ENCODE data around the gene LMO7.
"Not testable (repeated sequence)": the region's sequence is repeated elsewhere in the genome, so short reads cannot be mapped to it uniquely, and the experiment has no call there.

LMO7 gene

DNA sequence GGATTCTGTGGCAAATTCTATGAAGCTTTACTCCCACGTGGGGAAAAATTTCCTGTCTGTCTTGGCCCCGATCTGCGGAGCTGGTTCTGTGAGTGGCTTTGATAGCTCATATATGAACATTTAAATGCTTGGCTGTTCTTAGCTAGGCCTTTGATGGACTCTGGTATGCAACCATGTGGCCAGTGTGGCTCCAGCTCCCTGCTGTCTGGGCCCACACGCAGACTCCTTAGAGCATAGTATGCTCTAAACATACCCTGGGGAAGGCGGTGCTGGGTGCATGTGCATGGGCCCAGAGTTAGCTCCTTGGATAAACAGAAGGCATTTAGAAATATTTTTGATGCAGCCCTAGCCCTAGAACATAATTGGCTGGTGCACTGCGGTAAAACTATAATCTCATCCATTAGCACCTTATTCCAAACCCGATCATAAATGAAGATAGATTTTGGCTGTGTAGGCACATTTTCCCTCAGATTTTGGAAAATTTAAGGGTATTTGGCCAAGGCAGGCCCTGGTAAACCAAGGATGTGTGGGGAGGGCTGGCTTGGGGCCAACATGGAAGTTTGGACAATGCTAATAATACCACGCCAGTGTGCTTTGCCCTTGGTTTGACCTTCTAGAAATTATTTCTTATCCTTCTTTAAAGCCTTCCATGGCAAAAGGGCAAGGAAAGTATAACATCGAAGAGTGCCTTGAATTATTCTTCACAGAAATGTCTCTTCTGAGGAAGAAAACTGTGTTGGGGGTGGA is 153.5 kb downstream of the LMO7 start:
- Histone ChIP-seq H3K27me3 (replicated peaks) (no peaks in the 10 kb centered on the region), H3K27ac (peak overlapping the region; percentile 38), H3K36me3 (replicated peaks) (no peaks in the 10 kb centered on the region), H3K4me3 (ENCODE audit: low read depth, low read length) (no peak overlapping the region)
- in situ Hi-C loops (cut with HindIII; ENCODE audit: low pct_ligation_motif_present, low sequenced_read_pairs), result no loop called here
- peak; percentile 69 for DNase-seq
- TF ChIP-seq, protein P1, sequence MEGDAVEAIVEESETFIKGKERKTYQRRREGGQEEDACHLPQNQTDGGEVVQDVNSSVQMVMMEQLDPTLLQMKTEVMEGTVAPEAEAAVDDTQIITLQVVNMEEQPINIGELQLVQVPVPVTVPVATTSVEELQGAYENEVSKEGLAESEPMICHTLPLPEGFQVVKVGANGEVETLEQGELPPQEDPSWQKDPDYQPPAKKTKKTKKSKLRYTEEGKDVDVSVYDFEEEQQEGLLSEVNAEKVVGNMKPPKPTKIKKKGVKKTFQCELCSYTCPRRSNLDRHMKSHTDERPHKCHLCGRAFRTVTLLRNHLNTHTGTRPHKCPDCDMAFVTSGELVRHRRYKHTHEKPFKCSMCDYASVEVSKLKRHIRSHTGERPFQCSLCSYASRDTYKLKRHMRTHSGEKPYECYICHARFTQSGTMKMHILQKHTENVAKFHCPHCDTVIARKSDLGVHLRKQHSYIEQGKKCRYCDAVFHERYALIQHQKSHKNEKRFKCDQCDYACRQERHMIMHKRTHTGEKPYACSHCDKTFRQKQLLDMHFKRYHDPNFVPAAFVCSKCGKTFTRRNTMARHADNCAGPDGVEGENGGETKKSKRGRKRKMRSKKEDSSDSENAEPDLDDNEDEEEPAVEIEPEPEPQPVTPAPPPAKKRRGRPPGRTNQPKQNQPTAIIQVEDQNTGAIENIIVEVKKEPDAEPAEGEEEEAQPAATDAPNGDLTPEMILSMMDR (IDR thresholded peaks at IDR 0.05; ENCODE audit: low read depth, low read length, missing control alignments), result no peak

DNA sequence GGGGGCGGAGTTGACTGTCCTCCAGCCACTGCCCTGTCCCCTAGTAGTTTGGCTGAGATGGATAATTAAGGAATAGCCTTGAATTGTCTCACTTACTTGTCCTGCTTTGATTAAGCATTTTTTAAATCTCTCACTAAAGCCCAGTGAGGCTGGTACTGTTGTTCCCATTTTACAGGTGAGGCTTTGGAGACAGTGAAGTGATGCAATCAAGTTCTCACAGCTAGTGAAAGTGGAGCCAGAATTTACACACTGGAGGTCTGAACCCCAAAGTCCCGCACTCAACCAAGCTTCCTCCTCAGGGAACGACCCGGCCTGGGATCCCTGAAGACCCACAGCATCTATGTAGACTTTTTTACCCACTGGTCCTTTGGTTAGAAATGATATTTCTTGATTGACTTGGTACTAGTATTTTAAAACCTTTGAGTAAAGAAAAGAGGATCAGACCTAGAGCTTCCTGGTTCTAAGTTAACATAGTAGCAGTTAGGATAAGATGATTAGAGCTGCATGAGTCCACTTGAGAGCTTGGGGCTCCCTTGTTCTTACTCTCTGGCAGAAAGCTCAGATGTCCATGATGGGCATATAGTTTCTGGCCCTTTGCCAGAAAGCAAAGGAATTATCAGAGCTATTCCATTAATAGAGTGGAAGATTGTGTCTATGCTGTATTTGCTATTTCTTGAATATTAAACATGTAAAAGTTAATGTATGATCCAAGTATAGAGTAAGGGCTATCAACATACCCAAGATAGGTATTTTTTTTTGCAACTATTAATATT is 154.3 kb downstream of the LMO7 start:
- H3K4me3 ChIP-seq (ENCODE audit: low read depth, low read length), result no peak overlapping the region
- no peaks in the 10 kb centered on the region for H3K36me3 ChIP-seq (replicated peaks)
- in situ Hi-C loops (cut with HindIII; ENCODE audit: low pct_ligation_motif_present, low sequenced_read_pairs), result no loop called here
- TF ChIP-seq, protein P1 (IDR thresholded peaks at IDR 0.05; ENCODE audit: low read depth, low read length, missing control alignments), result no peak
- H3K27me3 ChIP-seq (replicated peaks), result no peaks in the 10 kb centered on the region
- no peak overlapping the region for H3K27ac ChIP-seq
- DNase-seq, result no peak

DNA sequence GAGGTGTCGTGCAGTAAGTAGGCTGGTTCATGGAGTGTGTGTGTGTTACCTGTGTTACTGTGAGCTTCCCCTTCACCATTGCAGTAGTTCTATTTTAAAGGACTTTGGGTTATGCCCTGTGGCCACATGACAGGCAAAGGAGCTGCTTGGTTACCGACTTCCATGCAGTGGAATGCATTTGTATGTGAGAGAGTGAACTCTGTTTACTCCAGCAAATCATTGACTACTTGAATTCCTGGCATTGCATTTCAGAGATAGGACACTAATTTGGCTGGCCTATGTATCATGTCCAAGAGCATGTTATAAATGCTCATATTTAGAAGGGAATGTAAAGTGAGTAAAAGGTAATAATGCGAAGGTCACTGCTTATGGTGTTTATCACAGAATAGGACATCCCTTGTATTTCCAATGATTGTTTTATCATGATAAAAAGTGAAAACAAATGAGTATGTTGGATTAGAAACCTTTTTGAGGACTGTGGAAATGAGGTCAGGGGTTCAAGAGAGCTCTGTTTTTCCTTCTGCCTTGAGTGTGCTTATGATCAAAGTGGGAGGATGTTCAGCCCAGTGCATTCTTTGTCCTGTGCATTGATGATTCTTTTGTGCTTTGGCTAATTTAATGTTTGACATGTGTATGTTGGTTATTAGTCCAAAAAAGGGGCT is 156.5 kb downstream of the LMO7 start:
- H3K36me3 ChIP-seq (replicated peaks), result peaks cover 12% of the 10 kb centered on the region
- H3K27me3 ChIP-seq (replicated peaks), result no peaks in the 10 kb centered on the region
- TF ChIP-seq, protein P1 (IDR thresholded peaks at IDR 0.05; ENCODE audit: low read depth, low read length, missing control alignments), result no peak
- H3K27ac ChIP-seq, result no peak overlapping the region
- H3K4me3 ChIP-seq (ENCODE audit: low read depth, low read length), result no peak overlapping the region
- DNase-seq, result no peak
- in situ Hi-C loops (cut with HindIII; ENCODE audit: low pct_ligation_motif_present, low sequenced_read_pairs), result no loop called here

DNA sequence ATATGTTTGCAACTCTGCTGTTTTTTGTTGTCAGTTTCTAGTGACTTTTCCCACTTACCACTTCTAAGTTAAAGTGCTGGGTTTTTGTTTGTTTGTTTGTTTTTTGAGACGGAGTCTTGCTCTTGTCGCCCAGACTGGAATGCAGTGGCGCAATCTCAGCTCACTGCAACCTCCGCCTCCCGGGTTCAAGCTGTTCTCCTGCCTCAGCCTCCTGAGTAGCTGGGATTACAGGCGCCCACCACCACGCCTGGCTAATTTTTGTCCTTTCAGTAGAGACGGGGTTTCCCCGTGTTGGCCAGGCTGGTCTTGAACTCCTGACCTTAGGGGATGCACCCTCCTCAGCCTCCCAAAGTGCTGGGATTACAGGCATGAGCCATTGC is 157.0 kb downstream of the LMO7 start:
- not testable (repeated sequence) for H3K4me3 ChIP-seq (ENCODE audit: low read depth, low read length)

DNA sequence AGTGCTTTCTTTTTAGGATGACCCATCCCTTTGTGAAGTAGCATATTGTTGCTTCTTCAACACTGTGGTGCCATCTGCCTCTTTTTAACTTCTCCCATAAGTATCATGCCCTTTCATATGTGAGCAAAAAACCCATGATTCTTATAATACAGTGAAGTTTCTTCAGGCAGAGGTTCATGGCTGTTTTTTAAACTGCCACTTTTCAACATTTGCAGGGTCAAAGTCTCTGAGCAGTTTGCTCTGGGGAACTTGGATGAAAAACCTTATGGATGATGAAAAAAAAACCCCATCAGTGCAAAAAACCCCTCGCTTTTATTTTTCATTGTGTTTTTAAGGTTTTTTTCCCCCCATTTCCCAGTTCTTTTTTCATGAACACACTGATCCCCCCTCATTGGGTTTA is 158.5 kb downstream of the LMO7 start:
- no peak for DNase-seq
- in situ Hi-C loops (cut with HindIII; ENCODE audit: low pct_ligation_motif_present, low sequenced_read_pairs), result no loop called here
- H3K36me3 ChIP-seq (replicated peaks), result peaks cover 17% of the 10 kb centered on the region

More for the DNA sequence above, 157.0 kb downstream of the LMO7 start:
- in situ Hi-C loops (cut with HindIII; ENCODE audit: low pct_ligation_motif_present, low sequenced_read_pairs); H3K27me3 ChIP-seq (replicated peaks); DNase-seq; H3K27ac ChIP-seq: not testable (repeated sequence)
- H3K36me3 ChIP-seq (replicated peaks), result peaks cover 13% of the 10 kb centered on the region

More for the DNA sequence above, 158.5 kb downstream of the LMO7 start:
- TF ChIP-seq, protein P1 (IDR thresholded peaks at IDR 0.05; ENCODE audit: low read depth, low read length, missing control alignments), result no peak
- H3K27me3 ChIP-seq (replicated peaks), result no peaks in the 10 kb centered on the region
- no peak overlapping the region for H3K27ac ChIP-seq
- H3K4me3 ChIP-seq (ENCODE audit: low read depth, low read length), result no peak overlapping the region
